ENCODE results near the gene USP48.

Gene USP48

DNA sequence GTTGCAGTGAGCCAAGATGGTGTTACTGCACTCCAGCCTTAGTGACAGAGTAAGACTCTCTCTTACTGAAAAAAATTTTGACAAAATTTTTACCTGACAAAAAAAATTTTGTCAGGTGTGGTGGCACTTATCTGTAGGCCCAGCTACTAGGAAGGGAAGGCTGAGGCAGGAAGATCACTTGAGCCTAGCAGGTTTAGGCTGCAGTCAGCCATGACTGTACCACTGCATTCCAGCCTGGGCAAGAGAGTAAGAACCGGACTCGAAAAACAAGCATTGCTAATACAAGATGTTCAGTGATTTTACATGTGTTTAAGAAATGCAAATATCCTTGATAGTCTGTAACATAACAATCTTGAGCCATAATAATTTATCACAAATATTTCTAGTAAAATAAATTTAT lies 46.9 kb downstream of the USP48 start:
- no peaks in the 10 kb centered on the region for H3K9me3 ChIP-seq (ENCODE audit: insufficient read depth, low read length)
- H3K9me2 ChIP-seq (replicated peaks; ENCODE audit: insufficient read depth, low read length): no peaks in the 10 kb centered on the region
- no peak overlapping the region for H3K27ac ChIP-seq (ENCODE audit: low read depth, low read length)
- TF ChIP-seq EZH2phosphoT487 (conservative IDR thresholded peaks at IDR 0.05; ENCODE audit: low read length): no peak
- TF ChIP-seq, protein P1, sequence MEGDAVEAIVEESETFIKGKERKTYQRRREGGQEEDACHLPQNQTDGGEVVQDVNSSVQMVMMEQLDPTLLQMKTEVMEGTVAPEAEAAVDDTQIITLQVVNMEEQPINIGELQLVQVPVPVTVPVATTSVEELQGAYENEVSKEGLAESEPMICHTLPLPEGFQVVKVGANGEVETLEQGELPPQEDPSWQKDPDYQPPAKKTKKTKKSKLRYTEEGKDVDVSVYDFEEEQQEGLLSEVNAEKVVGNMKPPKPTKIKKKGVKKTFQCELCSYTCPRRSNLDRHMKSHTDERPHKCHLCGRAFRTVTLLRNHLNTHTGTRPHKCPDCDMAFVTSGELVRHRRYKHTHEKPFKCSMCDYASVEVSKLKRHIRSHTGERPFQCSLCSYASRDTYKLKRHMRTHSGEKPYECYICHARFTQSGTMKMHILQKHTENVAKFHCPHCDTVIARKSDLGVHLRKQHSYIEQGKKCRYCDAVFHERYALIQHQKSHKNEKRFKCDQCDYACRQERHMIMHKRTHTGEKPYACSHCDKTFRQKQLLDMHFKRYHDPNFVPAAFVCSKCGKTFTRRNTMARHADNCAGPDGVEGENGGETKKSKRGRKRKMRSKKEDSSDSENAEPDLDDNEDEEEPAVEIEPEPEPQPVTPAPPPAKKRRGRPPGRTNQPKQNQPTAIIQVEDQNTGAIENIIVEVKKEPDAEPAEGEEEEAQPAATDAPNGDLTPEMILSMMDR (IDR thresholded peaks at IDR 0.05; ENCODE audit: insufficient read depth, low read length, poor library complexity, severe bottlenecking): no peak
- no peaks in the 10 kb centered on the region for H3K27me3 ChIP-seq (ENCODE audit: low read length)
- H3K4me2 ChIP-seq (ENCODE audit: low read depth, low read length, poor library complexity, severe bottlenecking): no peak overlapping the region
- H3K4me3 ChIP-seq (ENCODE audit: insufficient read depth, low read length, poor library complexity, severe bottlenecking): no peak overlapping the region
- H3K9ac ChIP-seq (ENCODE audit: low read length): no peak overlapping the region
- no peaks in the 10 kb centered on the region for H3K79me2 ChIP-seq (ENCODE audit: insufficient read depth, low read length)
- H2AFZ ChIP-seq (ENCODE audit: low read depth, low read length, severe bottlenecking): no peak overlapping the region
- 0 out of 2 replicates have a peak, but pooled peaks cover 6% of the 10 kb centered on the region for H3F3A ChIP-seq (ENCODE audit: insufficient read depth)
- no peaks in the 10 kb centered on the region for H4K20me1 ChIP-seq (ENCODE audit: low read depth, low read length)
- H3K36me3 ChIP-seq (ENCODE audit: low read length): no peaks in the 10 kb centered on the region; the same call in 1 of the 2 replicates

DNA sequence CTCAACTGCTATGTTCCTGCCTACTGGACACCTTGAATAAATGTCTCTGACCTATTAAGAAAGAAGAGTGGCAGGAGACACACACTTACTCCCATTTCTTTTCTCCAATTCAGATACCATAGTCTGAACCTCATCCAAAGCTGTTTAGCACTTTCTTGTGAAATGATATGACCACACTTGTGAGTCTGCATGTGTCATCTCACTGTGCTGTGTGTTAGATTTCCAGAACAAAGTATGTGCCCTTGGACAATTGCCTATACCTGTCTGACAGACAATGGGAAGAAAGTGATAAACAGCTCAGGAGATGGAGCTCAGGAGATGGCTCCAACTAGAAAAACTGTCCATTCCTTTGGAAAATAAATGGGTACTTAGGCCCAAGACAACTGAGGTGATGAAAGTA lies 48.4 kb downstream of the USP48 start:
- Histone ChIP-seq H3K79me2 (ENCODE audit: insufficient read depth, low read length) (no peaks in the 10 kb centered on the region), H3K4me3 (ENCODE audit: insufficient read depth, low read length, poor library complexity, severe bottlenecking) (no peak overlapping the region), H3K9ac (ENCODE audit: low read length) (no peak overlapping the region), H3F3A (ENCODE audit: insufficient read depth) (0 out of 2 replicates have a peak, but pooled peaks cover 3% of the 10 kb centered on the region), H3K27me3 (ENCODE audit: low read length) (no peaks in the 10 kb centered on the region), H3K9me2 (replicated peaks; ENCODE audit: insufficient read depth, low read length) (no peaks in the 10 kb centered on the region), H4K20me1 (ENCODE audit: low read depth, low read length) (no peaks in the 10 kb centered on the region), H3K4me2 (ENCODE audit: low read depth, low read length, poor library complexity, severe bottlenecking) (no peak overlapping the region), H3K27ac (ENCODE audit: low read depth, low read length) (no peak overlapping the region), H2AFZ (ENCODE audit: low read depth, low read length, severe bottlenecking) (no peak overlapping the region), H3K36me3 (ENCODE audit: low read length) (peaks cover 3% of the 10 kb centered on the region; the same call in 1 of the 2 replicates), H3K9me3 (ENCODE audit: insufficient read depth, low read length) (no peaks in the 10 kb centered on the region)
- TF ChIP-seq, protein P1 (IDR thresholded peaks at IDR 0.05; ENCODE audit: insufficient read depth, low read length, poor library complexity, severe bottlenecking): no peak
- TF ChIP-seq EZH2phosphoT487 (conservative IDR thresholded peaks at IDR 0.05; ENCODE audit: low read length): no peak

DNA sequence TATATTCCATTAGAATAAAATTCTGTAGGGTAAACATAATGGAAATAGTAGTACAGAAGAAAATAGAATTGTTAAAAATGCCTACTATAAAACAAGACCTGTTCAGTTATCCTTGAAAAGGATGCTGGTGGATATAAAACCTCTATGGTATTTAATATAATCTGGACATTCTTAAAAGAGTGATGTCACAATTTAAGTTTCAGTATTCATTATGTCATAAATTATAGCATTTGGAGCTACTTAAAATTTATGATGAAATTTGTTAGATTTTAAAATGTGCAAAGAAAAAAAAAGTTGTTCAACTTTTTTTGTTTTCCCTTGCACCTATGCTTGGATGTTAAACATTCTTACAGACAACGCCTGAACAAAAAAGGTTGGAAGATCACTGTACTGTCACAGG lies 50.3 kb downstream of the USP48 start:
- no peak for TF ChIP-seq EZH2phosphoT487 (conservative IDR thresholded peaks at IDR 0.05; ENCODE audit: low read length)
- TF ChIP-seq, protein P1 (IDR thresholded peaks at IDR 0.05; ENCODE audit: insufficient read depth, low read length, poor library complexity, severe bottlenecking): no peak
- Histone ChIP-seq H3K36me3 (ENCODE audit: low read length) (peaks cover 6% of the 10 kb centered on the region; the same call in 1 of the 2 replicates), H3F3A (ENCODE audit: insufficient read depth) (0 out of 2 replicates have a peak, but pooled peaks cover 3% of the 10 kb centered on the region), H2AFZ (ENCODE audit: low read depth, low read length, severe bottlenecking) (no peak overlapping the region), H3K79me2 (ENCODE audit: insufficient read depth, low read length) (no peaks in the 10 kb centered on the region), H3K27ac (ENCODE audit: low read depth, low read length) (no peak overlapping the region), H3K27me3 (ENCODE audit: low read length) (no peaks in the 10 kb centered on the region), H3K9me3 (ENCODE audit: insufficient read depth, low read length) (no peaks in the 10 kb centered on the region), H3K4me3 (ENCODE audit: insufficient read depth, low read length, poor library complexity, severe bottlenecking) (no peak overlapping the region), H3K9me2 (replicated peaks; ENCODE audit: insufficient read depth, low read length) (no peaks in the 10 kb centered on the region), H3K4me2 (ENCODE audit: low read depth, low read length, poor library complexity, severe bottlenecking) (no peak overlapping the region), H3K9ac (ENCODE audit: low read length) (no peak overlapping the region), H4K20me1 (ENCODE audit: low read depth, low read length) (no peaks in the 10 kb centered on the region)
